Measurements from ENCODE around the gene PGLYRP1.

The PGLYRP1 gene

GRCh38 chr19:46016426-46017094 is 6.3 kb downstream of the PGLYRP1 start:
- Histone ChIP-seq H3K9me3 (ENCODE audit: severe bottlenecking) (no peaks in the 10 kb centered on the region), H3K27ac (ENCODE audit: poor library complexity, severe bottlenecking) (no peak overlapping the region), H3K4me1 (ENCODE audit: insufficient read depth, poor library complexity, severe bottlenecking) (peaks cover 4% of the 10 kb centered on the region), H3K36me3 (ENCODE audit: low read depth) (no peaks in the 10 kb centered on the region), H3K27me3 (ENCODE audit: insufficient read depth, poor library complexity, severe bottlenecking) (peaks cover 5% of the 10 kb centered on the region), H3K4me3 (ENCODE audit: severe bottlenecking) (peak overlapping the region; percentile 29)
- DNase-seq (ENCODE audit: low spot score): no peak
- TF ChIP-seq, protein P1, sequence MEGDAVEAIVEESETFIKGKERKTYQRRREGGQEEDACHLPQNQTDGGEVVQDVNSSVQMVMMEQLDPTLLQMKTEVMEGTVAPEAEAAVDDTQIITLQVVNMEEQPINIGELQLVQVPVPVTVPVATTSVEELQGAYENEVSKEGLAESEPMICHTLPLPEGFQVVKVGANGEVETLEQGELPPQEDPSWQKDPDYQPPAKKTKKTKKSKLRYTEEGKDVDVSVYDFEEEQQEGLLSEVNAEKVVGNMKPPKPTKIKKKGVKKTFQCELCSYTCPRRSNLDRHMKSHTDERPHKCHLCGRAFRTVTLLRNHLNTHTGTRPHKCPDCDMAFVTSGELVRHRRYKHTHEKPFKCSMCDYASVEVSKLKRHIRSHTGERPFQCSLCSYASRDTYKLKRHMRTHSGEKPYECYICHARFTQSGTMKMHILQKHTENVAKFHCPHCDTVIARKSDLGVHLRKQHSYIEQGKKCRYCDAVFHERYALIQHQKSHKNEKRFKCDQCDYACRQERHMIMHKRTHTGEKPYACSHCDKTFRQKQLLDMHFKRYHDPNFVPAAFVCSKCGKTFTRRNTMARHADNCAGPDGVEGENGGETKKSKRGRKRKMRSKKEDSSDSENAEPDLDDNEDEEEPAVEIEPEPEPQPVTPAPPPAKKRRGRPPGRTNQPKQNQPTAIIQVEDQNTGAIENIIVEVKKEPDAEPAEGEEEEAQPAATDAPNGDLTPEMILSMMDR (IDR thresholded peaks at IDR 0.05; ENCODE audit: poor library complexity, severe bottlenecking): peak; percentile 83
- peak; percentile 66 for ATAC-seq (ENCODE audit: low read depth)

- Histone ChIP-seq H3K36me3 (ENCODE audit: low read depth) (no peaks in the 10 kb centered on the region), H3K9me3 (ENCODE audit: severe bottlenecking) (no peaks in the 10 kb centered on the region), H3K27ac (ENCODE audit: poor library complexity, severe bottlenecking) (no peak overlapping the region), H3K27me3 (ENCODE audit: insufficient read depth, poor library complexity, severe bottlenecking) (peaks cover 5% of the 10 kb centered on the region), H3K4me1 (ENCODE audit: insufficient read depth, poor library complexity, severe bottlenecking) (no peaks in the 10 kb centered on the region), H3K4me3 (ENCODE audit: severe bottlenecking) (peak overlapping the region; percentile 29)
- DNase-seq (ENCODE audit: low spot score): no peak
- no peak for ATAC-seq (ENCODE audit: low read depth)
- TF ChIP-seq, protein P1 (IDR thresholded peaks at IDR 0.05; ENCODE audit: poor library complexity, severe bottlenecking): no peak
These were observed 7.0 kb downstream of the PGLYRP1 start for GRCh38 chr19:46015687-46016425.

DNA sequence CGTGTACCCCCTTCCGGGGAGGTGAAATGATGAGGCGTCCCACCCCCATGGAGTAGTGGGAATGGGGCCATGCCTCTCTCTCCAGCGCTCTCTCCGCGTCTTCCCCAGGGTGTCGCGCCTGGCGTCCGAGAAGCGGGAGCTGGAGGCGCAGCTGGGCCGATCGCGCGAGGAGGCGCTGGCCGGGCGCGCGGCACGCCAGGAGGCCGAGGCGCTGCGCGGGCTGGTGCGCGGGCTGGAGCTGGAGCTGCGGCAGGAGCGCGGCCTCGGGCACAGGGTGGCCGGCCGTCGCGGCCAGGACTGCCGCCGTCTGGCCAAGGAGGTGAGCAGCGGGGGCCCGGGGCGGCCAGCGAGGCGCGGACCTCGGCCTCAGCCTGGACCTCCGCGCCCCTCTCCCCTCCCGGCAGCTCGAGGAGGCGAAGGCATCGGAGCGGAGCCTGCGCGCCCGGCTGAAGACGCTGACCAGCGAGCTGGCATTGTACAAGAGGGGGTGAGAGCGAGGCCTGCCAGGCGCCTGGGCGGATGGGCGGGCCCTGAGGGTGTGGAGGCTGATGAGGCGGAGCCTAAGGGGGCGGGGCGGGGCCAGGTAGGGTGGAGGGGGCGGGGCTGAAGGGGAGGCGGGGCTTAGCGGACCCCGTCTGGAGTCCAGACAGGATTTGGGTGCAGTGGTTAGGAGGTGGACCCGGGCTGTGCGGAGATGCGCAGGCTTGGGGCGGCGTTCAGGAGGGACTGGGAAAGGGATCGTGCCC is 7.7 kb downstream of the PGLYRP1 start:
- TF ChIP-seq, protein P1 (IDR thresholded peaks at IDR 0.05; ENCODE audit: poor library complexity, severe bottlenecking): no peak
- Histone ChIP-seq H3K27ac (ENCODE audit: poor library complexity, severe bottlenecking) (no peak overlapping the region), H3K4me1 (ENCODE audit: insufficient read depth, poor library complexity, severe bottlenecking) (no peaks in the 10 kb centered on the region), H3K4me3 (ENCODE audit: severe bottlenecking) (peak overlapping the region; percentile 35), H3K9me3 (ENCODE audit: severe bottlenecking) (no peaks in the 10 kb centered on the region), H3K27me3 (ENCODE audit: insufficient read depth, poor library complexity, severe bottlenecking) (peaks cover 5% of the 10 kb centered on the region), H3K36me3 (ENCODE audit: low read depth) (no peaks in the 10 kb centered on the region)
- DNase-seq (ENCODE audit: low spot score): peak; percentile 87
- ATAC-seq (ENCODE audit: low read depth): peak; percentile 74

GRCh38 chr19:46014534-46014933 is 8.3 kb downstream of the PGLYRP1 start:
- TF ChIP-seq, protein P1 (IDR thresholded peaks at IDR 0.05; ENCODE audit: poor library complexity, severe bottlenecking): no peak
- ATAC-seq (ENCODE audit: low read depth): no peak
- no peak overlapping the region for H3K27ac ChIP-seq (ENCODE audit: poor library complexity, severe bottlenecking)

More at GRCh38 chr19:46014534-46014933, 8.3 kb downstream of the PGLYRP1 start:
- peaks cover 5% of the 10 kb centered on the region for H3K27me3 ChIP-seq (ENCODE audit: insufficient read depth, poor library complexity, severe bottlenecking)
- no peak for DNase-seq (ENCODE audit: low spot score)
- peak overlapping the region; percentile 35 for H3K4me3 ChIP-seq (ENCODE audit: severe bottlenecking)
- no peaks in the 10 kb centered on the region for H3K9me3 ChIP-seq (ENCODE audit: severe bottlenecking)
- 0 out of 2 replicates have a peak, but pooled peaks cover under 1% of the 10 kb centered on the region for H3K36me3 ChIP-seq (ENCODE audit: low read depth)
- no peaks in the 10 kb centered on the region for H3K4me1 ChIP-seq (ENCODE audit: insufficient read depth, poor library complexity, severe bottlenecking)

All from RWPE2 (cell line).